Inferior parietal cortex (tissue), 1 donor: ENCODE data around the gene SLC43A2.

Experiments
- DNase-seq: peaks from one replicate; pipeline ENCODE4 v3.0.0-alpha.2; 2016; ENCODE audit errors: extremely low spot score

The SLC43A2 gene

GRCh38 chr17:1643999-1644492 lies 15.4 kb upstream of the SLC43A2 start:
- no peak for DNase-seq

DNA sequence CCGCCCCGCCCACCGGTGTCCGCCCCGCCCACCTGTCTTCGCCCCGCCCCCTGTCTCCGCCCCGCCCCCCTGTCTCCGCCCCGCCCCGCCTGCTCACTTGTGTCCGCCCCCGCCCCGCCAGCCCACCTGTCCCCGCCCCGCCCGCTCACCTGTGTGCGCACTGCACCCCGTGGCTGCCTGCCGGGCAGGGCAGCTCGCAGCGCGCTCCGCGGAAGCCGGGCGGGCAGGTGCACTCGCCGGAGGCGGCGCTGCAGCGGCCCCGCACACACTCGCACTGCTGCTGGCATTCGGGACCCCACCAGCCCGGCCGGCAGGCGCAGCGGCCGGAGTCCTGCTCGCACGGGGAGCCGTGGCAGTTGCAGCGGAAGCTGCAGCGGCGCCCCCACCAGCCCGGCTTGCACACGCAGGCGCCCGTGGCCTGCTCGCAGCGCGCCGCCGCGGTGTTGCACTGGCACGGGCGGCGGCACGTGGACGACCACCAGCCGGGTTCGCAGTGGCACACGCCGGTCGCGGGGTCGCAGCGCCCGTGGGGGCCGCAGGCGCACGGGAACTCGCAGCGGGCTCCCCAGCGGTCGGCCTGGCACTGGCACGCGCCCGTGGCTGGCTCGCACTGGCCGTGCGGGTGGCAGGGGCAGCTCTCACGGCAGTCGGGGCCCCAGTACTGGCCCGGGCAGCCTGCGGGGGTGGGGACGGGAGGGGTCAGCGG lies 14.8 kb upstream of the SLC43A2 start:
- no peak for DNase-seq

- DNase-seq, result no peak
Observed at GRCh38 chr17:1641065-1641403, 12.4 kb upstream of the SLC43A2 start.

GRCh38 chr17:1640329-1641064 lies 11.9 kb upstream of the SLC43A2 start:
- no peak for DNase-seq

GRCh38 chr17:1639549-1640180 lies 11.0 kb upstream of the SLC43A2 start:
- DNase-seq, result no peak

DNA sequence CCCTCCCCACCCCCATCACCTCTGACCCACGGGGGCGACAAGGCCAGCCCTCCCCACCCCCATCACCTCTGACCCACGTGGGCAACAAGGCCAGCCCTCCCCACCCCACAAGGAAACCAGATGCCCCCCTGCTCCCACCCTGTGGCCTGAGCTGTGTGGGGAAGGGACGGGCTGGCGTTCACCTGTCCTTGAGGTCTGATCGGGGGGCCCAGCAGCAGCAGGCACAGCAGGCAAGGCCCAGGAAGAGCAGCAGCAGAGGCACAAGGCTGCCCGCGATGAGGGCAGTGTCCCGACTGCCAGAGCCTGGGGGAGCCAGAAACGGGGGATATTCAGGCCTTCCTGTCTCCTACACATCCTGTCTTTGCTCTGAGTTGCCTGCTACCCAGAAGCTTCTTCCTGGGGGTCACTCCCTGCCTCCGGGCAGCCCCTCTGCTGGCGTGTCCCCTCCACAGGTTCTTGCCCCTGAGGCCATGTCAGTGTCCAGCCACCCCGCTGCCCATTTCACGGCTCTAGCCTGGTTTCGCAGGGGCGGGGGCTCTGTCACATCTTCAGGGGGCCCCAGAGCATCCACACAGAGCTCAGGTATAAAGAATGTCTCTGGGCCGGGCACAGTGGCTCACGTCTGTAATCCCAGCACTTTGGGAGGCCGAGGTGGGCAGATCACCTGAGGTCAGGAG lies 10.1 kb upstream of the SLC43A2 start:
- no peak for DNase-seq

DNA sequence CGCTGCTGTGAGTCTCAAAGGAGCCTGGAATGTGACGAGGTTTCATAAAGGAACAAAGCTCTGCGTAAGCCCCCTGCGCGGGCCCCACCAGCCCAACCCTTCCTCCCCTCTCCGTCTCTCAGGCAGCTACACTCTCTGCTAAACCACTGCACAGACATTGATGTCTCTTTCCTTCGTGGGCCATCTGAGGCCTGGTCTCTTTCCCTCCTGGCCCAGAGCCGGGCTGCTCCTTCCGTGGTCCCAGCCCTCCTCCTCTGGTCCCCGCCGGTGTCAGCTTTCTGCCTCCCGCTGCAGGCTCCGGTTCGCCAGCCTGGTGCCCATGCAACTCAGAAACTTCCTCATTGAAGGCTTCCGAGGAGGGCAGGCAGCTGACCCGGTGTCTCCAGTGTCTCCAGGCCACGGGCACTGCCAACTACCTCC lies 9.5 kb upstream of the SLC43A2 start:
- DNase-seq, result no peak

- no peak for DNase-seq
Observed at GRCh38 chr17:1636732-1637285, 8.2 kb upstream of the SLC43A2 start.

DNA sequence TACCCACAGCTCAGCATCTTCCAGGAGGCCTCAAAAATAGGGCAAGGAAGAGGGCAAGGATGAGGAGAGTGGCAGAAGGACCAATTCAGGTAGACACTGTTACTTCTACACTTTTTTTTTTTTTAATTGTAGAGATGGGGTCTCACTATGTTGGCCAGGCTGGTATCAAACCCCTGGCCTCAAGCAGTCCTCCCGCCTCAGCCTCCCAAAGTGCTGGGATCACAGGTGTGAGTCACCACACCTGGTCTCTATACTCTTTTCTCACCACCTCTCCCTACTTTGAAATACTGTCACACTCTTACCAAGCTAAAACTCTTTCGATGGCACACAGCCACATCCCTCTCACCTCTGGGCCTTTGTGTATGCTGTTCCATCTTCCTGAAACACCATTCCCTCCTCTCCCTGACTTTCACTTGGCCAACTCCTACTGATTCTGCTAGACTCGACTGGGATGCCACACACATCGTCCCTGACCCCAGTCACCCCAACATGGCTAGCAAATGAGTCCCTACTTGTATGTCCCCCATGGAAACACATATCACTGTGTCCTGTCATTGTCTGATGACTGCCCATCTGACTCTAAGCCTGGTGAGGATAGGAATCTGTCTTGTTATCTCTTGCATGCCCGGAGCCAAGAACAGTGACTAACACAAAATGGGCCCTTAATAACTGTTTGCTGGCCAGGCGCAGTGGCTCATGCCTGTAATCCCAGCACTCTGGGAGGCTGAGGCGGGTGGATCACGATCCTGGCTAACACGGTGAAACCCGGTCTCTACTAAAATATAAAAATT lies 7.2 kb upstream of the SLC43A2 start:
- DNase-seq, result no peak

- no peak for DNase-seq
Observed at GRCh38 chr17:1634841-1635650, 6.4 kb upstream of the SLC43A2 start.

GRCh38 chr17:1630662-1631061 lies 2.0 kb upstream of the SLC43A2 start:
- no peak for DNase-seq

GRCh38 chr17:1629504-1630310 lies 1.1 kb upstream of the SLC43A2 start:
- no peak for DNase-seq

DNA sequence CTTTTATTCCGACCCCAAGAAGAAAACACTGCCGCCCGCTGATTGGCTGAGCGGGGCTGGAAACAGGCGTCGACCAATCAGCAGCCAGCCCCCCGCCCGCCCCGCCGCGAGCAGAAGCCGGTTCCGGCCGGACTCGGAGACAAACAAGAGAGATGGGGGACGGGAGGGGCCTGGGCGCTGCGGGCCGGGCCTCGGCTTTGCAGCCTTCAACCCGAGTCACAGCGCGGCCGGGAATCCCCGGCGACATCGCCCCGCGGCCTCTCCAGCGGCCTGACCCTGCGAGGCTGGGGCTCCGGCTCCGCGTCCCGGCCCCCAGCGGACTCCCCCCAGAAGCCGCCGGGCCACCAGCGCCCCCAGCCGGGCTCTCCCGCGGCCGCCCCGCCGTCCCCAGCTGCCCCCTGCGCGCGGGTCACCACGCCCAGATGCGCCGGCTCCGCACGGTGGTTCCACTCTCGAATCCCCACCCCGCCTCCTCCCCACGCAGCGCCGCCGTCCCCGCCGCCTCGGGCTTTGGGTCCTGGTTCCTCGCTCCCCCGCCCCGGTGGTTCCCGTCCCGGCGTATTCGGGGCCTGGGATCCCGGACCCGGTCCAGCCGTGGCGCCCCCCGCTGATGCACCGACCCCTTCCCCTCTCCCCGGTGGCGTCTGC lies 346 bp upstream of the SLC43A2 start:
- DNase-seq, result peak; percentile 94

- no peak for DNase-seq
Observed at GRCh38 chr17:1627182-1627981, 1.3 kb downstream of the SLC43A2 start.

- no peak for DNase-seq
Observed at GRCh38 chr17:1626333-1626732, 2.3 kb downstream of the SLC43A2 start.

- DNase-seq, result no peak
Observed at GRCh38 chr17:1625581-1625980, 3.1 kb downstream of the SLC43A2 start.

DNA sequence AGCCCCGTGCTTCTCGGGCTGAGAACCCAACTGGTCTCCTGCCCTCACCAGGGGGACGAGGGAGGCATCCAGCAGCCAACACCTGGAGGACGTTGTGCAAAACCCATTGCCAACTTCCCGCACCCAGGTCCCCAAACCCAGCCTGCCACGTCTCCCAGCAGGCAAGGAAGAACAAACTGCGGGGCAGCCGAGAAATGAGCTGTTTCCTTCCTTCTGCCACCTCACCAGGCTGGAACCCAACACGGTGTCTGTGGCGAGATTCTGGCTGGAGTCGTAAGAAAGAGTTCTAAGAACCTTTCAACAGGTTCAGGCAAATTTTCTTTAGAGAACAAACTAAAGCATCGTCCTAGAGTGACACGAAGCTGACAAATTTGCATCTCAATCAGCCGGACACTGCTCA lies 3.6 kb downstream of the SLC43A2 start:
- no peak for DNase-seq

DNA sequence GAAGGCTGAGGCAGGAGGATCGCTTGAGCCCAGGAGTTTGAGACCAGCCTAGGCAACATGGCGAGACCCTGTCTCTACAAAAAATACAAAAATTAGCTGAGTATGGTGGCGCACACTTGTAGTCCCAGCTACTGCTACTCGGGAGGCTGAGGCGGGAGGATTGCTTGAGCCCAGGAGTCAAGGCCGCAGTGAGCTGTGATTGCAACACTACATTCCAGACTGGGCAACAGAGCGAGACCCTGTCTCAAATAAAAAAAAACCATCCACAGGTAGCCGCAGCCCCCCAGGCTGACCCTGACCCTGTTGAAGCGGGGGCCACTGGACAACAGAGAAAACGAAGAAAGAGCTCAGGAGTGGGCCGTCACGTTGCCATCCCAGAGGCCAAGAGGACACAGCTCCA lies 4.0 kb downstream of the SLC43A2 start:
- DNase-seq, result no peak
